Glomerular endothelial cell (primary cell): Measurements from ENCODE around the gene PTAR1. TPM values are rescaled to one million over a fixed set of nuclear protein-coding genes. Genes with fewer than 3 reads are reported as not detected.

Source experiments
- DNase-seq: peaks from one replicate; pipeline ENCODE4 v3.0.0-alpha.2; 2011; ENCODE audit warnings: low read depth, low spot score; ENCODE audit errors: extremely low read depth
- total RNA-seq: library from RNA; depleted of rRNA; stranded (reverse); fragments of >200 nt; gene quantifications from 2 replicates; pipeline ENCODE4 v1.2.3, GENCODE V29; 2015

Gene PTAR1
- total RNA-seq, 1 donor from 2014 or later: 47.5 TPM

GRCh38 chr9:69753830-69754229, 6.0 kb downstream of the PTAR1 start:
- no peak for DNase-seq

GRCh38 chr9:69750085-69750484, 9.7 kb downstream of the PTAR1 start:
- no peak for DNase-seq

GRCh38 chr9:69748304-69748703, 11.5 kb downstream of the PTAR1 start:
- no peak for DNase-seq

GRCh38 chr9:69746859-69747560, 12.8 kb downstream of the PTAR1 start:
- DNase-seq: no peak

GRCh38 chr9:69745716-69746437, 13.9 kb downstream of the PTAR1 start:
- DNase-seq: no peak

GRCh38 chr9:69744688-69745380, 15.0 kb downstream of the PTAR1 start:
- no peak for DNase-seq

GRCh38 chr9:69743930-69744329, 15.9 kb downstream of the PTAR1 start:
- no peak for DNase-seq

GRCh38 chr9:69740872-69741505, 18.8 kb downstream of the PTAR1 start:
- DNase-seq: no peak

- no peak for DNase-seq
Measured at GRCh38 chr9:69731348-69731747, 28.5 kb downstream of the PTAR1 start.

GRCh38 chr9:69719983-69720382, 39.8 kb downstream of the PTAR1 start:
- no peak for DNase-seq

GRCh38 chr9:69719367-69719766, 40.4 kb downstream of the PTAR1 start:
- no peak for DNase-seq

- no peak for DNase-seq
Measured at GRCh38 chr9:69718218-69718617, 41.6 kb downstream of the PTAR1 start.

GRCh38 chr9:69715825-69716224, 44.0 kb downstream of the PTAR1 start:
- DNase-seq: no peak

- DNase-seq: no peak
Measured at GRCh38 chr9:69715096-69715495, 44.7 kb downstream of the PTAR1 start.

GRCh38 chr9:69697475-69697874, 62.3 kb downstream of the PTAR1 start:
- DNase-seq: no peak

GRCh38 chr9:69696802-69697201, 63.0 kb downstream of the PTAR1 start:
- no peak for DNase-seq

GRCh38 chr9:69689991-69690538, 69.7 kb downstream of the PTAR1 start:
- DNase-seq: no peak

- DNase-seq: no peak
Measured at GRCh38 chr9:69683927-69684326, 75.9 kb downstream of the PTAR1 start.

- DNase-seq: no peak
Measured at GRCh38 chr9:69678843-69679538, 80.8 kb downstream of the PTAR1 start.

- no peak for DNase-seq
Measured at GRCh38 chr9:69677931-69678330, 81.9 kb downstream of the PTAR1 start.
